Kidney (tissue), 14 donors: ENCODE data around the gene SUN2. TPM values are rescaled to one million over a fixed set of nuclear protein-coding genes. Genes with fewer than 3 reads are reported as not detected.

Experiments
- DNase-seq, 5 donors: peaks; one replicate each; pipeline ENCODE4 v3.0.0-alpha.2; 2013 to 2020
- FAIRE-seq: peaks from 2 replicates; lab custom pipeline; 2012; peaks lifted over from hg19 to GRCh38; lab: Jason Lieb, UNC
- H3K27ac ChIP-seq, 2 donors: one replicate each; pipeline ENCODE4 v1.7.0; 2013; ENCODE audit warnings: low read depth in 2 of 2, low read length in 2 of 2, inconsistent platforms in 1 of 2
- H3K27me3 ChIP-seq: one replicate; pipeline ENCODE4 v1.7.1; 2013; ENCODE audit warnings: low read length, inconsistent platforms; ENCODE audit not compliant: control insufficient read depth, insufficient read depth
- H3K36me3 ChIP-seq, 3 donors: one replicate each; pipeline versions ENCODE4 v1.7.0 to v1.7.1; 2013; ENCODE audit warnings: low read length in 3 of 3, control low read depth in 1 of 3, inconsistent platforms in 1 of 3; ENCODE audit not compliant: insufficient read depth in 3 of 3, control insufficient read depth in 2 of 3
- H3K4me1 ChIP-seq, 3 donors: one replicate each; pipeline versions ENCODE4 v1.7.0 to v1.7.1; 2013; ENCODE audit warnings: low read length in 3 of 3, inconsistent platforms in 1 of 3, low read depth in 1 of 3; ENCODE audit not compliant: control insufficient read depth in 2 of 3, insufficient read depth in 2 of 3
- H3K4me3 ChIP-seq, 3 donors: one replicate each; pipeline versions ENCODE4 v1.7.0 to v1.8.1; 2013; ENCODE audit warnings: low read length in 3 of 3, control low read depth in 1 of 3, inconsistent platforms in 1 of 3
- H3K9ac ChIP-seq, 3 donors: one replicate each; pipeline versions ENCODE4 v1.7.0 to v1.7.1; 2013; ENCODE audit warnings: low read length in 3 of 3, control low read depth in 1 of 3, inconsistent platforms in 1 of 3
- H3K9me3 ChIP-seq, 3 donors: one replicate each; pipeline versions ENCODE4 v1.7.0 to v1.7.1; 2013; ENCODE audit warnings: low read length in 3 of 3, control low read depth in 1 of 3, inconsistent platforms in 1 of 3; ENCODE audit not compliant: control insufficient read depth in 2 of 3, insufficient read depth in 1 of 3
- CTCF ChIP-seq: IDR thresholded peaks from 3 replicates; pipeline ENCODE4 v1.5.1; 2012; ENCODE audit warnings: mild to moderate bottlenecking, moderate library complexity, borderline replicate concordance; ENCODE audit not compliant: insufficient read depth; ENCODE audit errors: extremely low read depth
- intact Hi-C: fragments of 100-400 bp; cut with DNase I; formaldehyde crosslinking; loops from one replicate; pipeline ENCODE4 v1.11.1; 2022
- polyA plus RNA-seq: library from polyadenylated mRNA; stranded (reverse); fragments of 350-450 nt; fragmentation: Illumina TruSeq; extraction: RNeasy Lipid Tissue Mini Kit (QIAGEN cat#74804); gene quantifications from one replicate; pipeline ENCODE4 v1.2.3, GENCODE V29; 2014; ENCODE audit warnings: low read depth, low replicate concordance; ENCODE audit not compliant: insufficient read depth
- total RNA-seq: library from RNA; stranded (reverse); fragmentation: NEBNext Ultra II Directional; extraction: Animal tissue kit (Norgen Biotek cat#: 25700); gene quantifications from one replicate; pipeline ENCODE4 v1.2.1, GENCODE V29; 2021
- donor health status: control.
- donor health status: control.
- donor health status: control.
- donor health status: control.
- donor health status: control.
- donor health status: DM: yes; HTN: yes; CAD: no.
- donor health status: Normal renal cell carcinoma (clear cell type).

The SUN2 gene
- total and polyA plus RNA-seq, 2 donors from 2014 or later: 41.7 to 199 TPM

- TF ChIP-seq CTCF: no peak
- intact Hi-C loops: no loop called here
Measured at GRCh38 chr22:38754751-38755154, 1.0 kb downstream of the SUN2 start.

GRCh38 chr22:38753948-38754750 is 1.6 kb downstream of the SUN2 start:
- H3K27ac ChIP-seq: peak overlapping the region; percentile 96 to 99
- H3K36me3 ChIP-seq: peaks cover 0 to 32% (median 28%) of the 10 kb centered on the region in 3 donors
- H3K9me3 ChIP-seq: no peaks in the 10 kb centered on the region
- no peak for FAIRE-seq
- DNase-seq: peak in 2 of 5 donors; percentile 52 to 80
- no peaks in the 10 kb centered on the region for H3K27me3 ChIP-seq
- H3K4me1 ChIP-seq: peaks cover 0 to 24% (median 8%) of the 10 kb centered on the region in 3 donors
- intact Hi-C loops: no loop called here
- peak overlapping the region in 1 of 3 donors; percentile 83 for H3K9ac ChIP-seq
- no peak for TF ChIP-seq CTCF
- peak overlapping the region; percentile 8 to 82 (median 62) for H3K4me3 ChIP-seq

More at GRCh38 chr22:38754751-38755154, 1.0 kb downstream of the SUN2 start:
- Histone ChIP-seq H3K4me3 (peak overlapping the region; percentile 60 to 82 (median 62)), H3K9ac (peak overlapping the region; percentile 15 to 83 (median 51)), H3K27ac (peak overlapping the region; percentile 96 to 99), H3K36me3 (peaks cover 0 to 27% (median 23%) of the 10 kb centered on the region in 3 donors), H3K27me3 (no peaks in the 10 kb centered on the region), H3K9me3 (no peaks in the 10 kb centered on the region), H3K4me1 (peaks cover 0 to 24% (median 8%) of the 10 kb centered on the region in 3 donors)
- peak in 2 of 5 donors; percentile 36 to 49 for DNase-seq
- FAIRE-seq: no peak

DNA sequence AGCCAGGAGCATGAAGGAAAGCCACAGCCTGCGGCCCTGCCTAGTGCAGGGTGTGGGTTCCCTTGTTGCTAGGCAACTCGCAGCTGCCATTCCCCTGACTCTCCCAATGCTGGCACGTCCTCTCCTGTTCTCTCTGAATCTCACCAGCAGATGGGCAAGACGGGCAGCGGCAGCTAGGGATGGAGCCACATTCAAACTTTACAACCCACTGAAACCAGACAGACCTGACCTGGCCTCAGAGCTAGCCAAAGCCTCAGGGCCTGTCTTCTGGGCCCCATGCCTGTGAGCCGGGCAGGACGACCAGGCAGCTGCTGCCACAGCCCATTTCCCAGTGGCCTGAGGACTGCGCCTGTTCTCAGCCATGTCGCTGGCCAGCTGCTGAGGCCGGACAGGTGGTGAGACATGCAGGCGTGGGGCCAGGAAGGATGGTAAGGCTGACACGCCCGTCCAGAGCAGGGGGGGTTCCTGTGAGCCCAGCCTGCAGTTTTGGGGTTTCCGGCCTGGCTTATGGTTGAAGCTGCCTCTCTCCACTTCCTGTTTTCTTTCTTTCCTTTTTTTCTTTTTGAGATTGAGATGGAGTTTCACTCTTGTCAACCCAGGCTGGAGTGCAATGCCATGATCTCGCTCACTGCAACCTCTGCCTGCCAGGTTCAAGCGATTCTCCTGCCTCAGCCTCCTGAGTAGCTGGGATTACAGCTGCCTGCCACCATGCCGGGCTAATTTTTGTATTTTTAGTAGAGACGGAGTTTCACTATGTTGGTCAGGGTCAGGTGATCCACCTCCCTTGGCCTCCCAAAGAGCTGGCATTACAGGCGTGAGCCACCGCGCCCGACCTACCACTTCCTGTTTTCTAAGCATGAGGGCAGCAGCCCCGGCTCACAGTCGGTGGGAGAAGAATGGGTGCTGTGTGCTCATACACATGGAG is 4.1 kb downstream of the SUN2 start:
- Histone ChIP-seq H3K4me1 (peaks cover 0 to 19% (median 8%) of the 10 kb centered on the region in 3 donors), H3K36me3 (peaks cover 0 to 42% (median 30%) of the 10 kb centered on the region in 3 donors)
- no peak for TF ChIP-seq CTCF

More for the DNA sequence above, 4.1 kb downstream of the SUN2 start:
- no peak overlapping the region for H3K4me3 ChIP-seq
- no peaks in the 10 kb centered on the region for H3K27me3 ChIP-seq
- H3K9me3 ChIP-seq: no peaks in the 10 kb centered on the region
- peak overlapping the region in 1 of 2 donors; percentile 41 for H3K27ac ChIP-seq
- DNase-seq: peak in 1 of 5 donors; percentile 87
- FAIRE-seq: no peak
- H3K9ac ChIP-seq: no peak overlapping the region
- intact Hi-C loops: no loop called here
